Measurements from ENCODE around the gene TMCC1. TPM values are rescaled to one million over a fixed set of nuclear protein-coding genes. Genes with fewer than 3 reads are reported as not detected.
"Not testable (repeated sequence)": the region's sequence is repeated elsewhere in the genome, so short reads cannot be mapped to it uniquely, and the experiment has no call there.

TMCC1 gene
- total RNA-seq, 1 donor from 2014 or later = 18.0 TPM

DNA sequence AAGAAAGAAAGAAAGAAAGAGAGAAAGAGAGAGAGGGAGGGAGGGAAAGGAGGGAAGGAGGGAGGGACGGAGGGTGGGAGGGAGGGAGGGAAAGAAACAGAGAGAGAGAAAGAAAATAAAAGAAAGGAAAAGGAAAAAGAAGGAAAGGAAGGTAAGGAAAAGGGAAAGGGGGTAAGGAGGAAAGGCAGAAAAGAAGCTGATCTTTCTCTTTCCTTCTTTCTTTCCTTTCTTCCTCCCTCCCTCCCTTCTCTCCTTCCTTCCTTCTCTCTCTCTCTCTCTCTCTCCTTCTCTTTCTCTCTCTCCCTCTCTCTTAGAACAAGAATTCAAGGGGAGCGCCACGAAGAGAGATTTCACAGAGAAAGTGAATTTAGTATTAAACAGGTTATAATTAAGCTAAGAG is 25.8 kb upstream of the TMCC1 start:
- Mint-ChIP-seq H3K4me3 (ENCODE audit: low read depth) (no peak overlapping the region), H3K27me3 (ENCODE audit: low read depth) (peaks cover 2% of the 10 kb centered on the region), H3K9me3 (peaks cover 37% of the 10 kb centered on the region), H3K4me1 (ENCODE audit: low read depth) (no peaks in the 10 kb centered on the region), H3K27ac (no peak overlapping the region), H3K36me3 (ENCODE audit: low read depth) (peaks cover 6% of the 10 kb centered on the region)
- DNase-seq (ENCODE audit: low spot score) = no peak
- intact Hi-C loops (cut with micrococcal nuclease) = no loop called here

DNA sequence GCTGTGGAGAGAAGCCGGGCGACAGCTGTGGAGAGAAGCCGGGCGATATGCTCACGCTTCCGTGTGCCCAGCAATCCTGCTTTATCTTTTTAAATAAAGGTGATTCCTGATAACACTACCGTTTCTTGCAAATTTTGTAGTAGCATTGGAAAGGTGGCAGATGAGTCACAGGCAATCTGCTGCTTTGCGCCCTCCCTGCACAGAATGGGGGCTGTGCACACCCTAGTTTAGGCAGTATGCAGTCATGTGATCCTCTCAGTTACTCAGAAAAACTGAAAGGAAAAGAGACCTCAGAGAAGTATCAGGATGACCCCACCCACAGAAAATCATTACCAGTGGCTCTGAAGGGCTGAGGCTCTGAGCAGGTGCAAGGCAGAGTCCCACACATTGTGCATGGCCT is 24.9 kb upstream of the TMCC1 start:
- Mint-ChIP-seq H3K4me3 (ENCODE audit: low read depth) (no peak overlapping the region), H3K36me3 (ENCODE audit: low read depth) (peaks cover 6% of the 10 kb centered on the region), H3K4me1 (ENCODE audit: low read depth) (no peaks in the 10 kb centered on the region), H3K9me3 (peaks cover 37% of the 10 kb centered on the region), H3K27me3 (ENCODE audit: low read depth) (peaks cover 2% of the 10 kb centered on the region), H3K27ac (no peak overlapping the region)
- intact Hi-C loops (cut with micrococcal nuclease) = no loop called here
- no peak for DNase-seq (ENCODE audit: low spot score)

DNA sequence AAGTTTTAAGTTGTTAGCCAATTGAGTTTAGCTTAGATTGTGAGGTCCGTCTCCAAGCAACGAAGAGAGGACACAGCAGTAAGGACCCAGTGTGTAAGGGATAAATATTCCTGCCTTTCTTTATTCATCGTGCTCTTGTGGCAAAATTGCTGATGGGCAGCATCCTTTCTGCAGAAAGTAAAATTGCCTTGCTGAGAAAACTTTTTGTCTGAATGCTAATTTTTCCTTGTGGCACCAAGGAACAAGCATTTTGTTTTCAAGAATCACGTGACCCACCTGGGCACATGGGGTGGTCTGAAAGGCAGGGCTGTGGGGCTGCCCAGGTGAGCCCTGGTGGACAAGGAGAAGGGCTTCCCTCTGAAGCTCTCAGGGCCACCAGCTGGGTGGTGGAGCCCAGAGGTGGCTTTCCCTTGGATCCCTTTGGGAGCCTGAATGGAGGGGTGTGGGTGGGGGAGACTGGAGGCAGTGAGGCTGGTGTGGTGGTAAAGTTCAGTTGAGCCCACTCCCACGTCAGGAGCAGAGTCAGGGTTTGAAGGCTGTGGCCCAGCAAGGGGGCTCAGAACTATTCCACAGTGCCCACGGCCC is 24.0 kb upstream of the TMCC1 start:
- intact Hi-C loops (cut with micrococcal nuclease) = no loop called here

DNA sequence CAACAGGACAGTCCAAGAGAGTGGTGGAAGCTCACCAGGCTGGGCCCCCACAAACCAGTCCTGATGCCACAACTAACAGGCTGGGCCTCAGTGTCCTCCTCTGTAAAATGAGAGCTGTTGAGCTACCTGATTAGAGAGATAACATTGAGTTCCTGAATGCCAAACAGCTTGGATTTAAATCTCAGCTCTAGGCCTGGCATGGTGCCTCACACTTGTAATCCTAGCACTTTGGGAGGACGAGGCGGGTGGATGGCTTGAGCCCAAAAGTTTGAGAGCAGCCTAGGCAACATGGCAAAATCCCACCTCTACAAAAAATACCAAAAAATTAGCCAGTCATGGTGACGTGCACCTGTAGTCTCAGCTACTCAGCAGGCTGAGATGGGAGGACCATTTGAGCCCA is 20.1 kb upstream of the TMCC1 start:
- Mint-ChIP-seq H3K4me3 (ENCODE audit: low read depth) (no peak overlapping the region), H3K36me3 (ENCODE audit: low read depth) (peaks cover 6% of the 10 kb centered on the region), H3K27ac (no peak overlapping the region), H3K27me3 (ENCODE audit: low read depth) (no peaks in the 10 kb centered on the region), H3K9me3 (peaks cover 32% of the 10 kb centered on the region), H3K4me1 (ENCODE audit: low read depth) (no peaks in the 10 kb centered on the region)
- intact Hi-C loops (cut with micrococcal nuclease) = no loop called here
- DNase-seq (ENCODE audit: low spot score) = no peak

More for the DNA sequence above, 24.0 kb upstream of the TMCC1 start:
- DNase-seq (ENCODE audit: low spot score) = no peak
- H3K36me3 Mint-ChIP-seq (ENCODE audit: low read depth) = peaks cover 6% of the 10 kb centered on the region
- H3K9me3 Mint-ChIP-seq = peaks cover 37% of the 10 kb centered on the region
- H3K4me3 Mint-ChIP-seq (ENCODE audit: low read depth) = no peak overlapping the region
- H3K27ac Mint-ChIP-seq = no peak overlapping the region
- peaks cover 2% of the 10 kb centered on the region for H3K27me3 Mint-ChIP-seq (ENCODE audit: low read depth)
- H3K4me1 Mint-ChIP-seq (ENCODE audit: low read depth) = no peaks in the 10 kb centered on the region

DNA sequence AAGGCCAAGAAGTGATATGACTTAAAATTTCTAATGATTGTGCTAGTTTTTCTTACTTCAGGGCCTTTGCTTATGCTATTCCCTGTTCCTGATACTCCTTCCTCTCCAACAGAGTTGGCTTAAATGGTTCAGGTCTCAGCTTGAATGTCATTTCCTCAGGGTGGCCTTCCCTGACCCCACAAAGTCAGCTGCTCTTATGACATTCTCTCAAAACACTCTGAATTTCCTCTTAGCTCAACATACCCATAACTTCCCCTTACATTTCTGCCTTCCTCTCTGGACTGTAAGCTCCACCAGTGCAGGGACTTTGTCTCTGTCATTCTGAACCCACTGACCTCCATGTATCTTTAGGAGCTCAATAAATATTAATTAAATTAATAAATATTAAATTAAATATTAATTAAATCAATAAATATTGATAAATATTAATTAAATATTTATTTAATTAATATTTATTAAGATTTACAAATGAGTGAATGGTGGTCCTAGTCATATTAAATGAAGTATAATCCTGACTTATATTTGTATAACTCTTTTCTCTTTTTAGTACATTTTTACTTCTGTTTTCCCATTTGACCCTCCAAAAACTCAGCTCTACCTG is 17.9 kb upstream of the TMCC1 start:
- Mint-ChIP-seq H3K9me3 (peaks cover 25% of the 10 kb centered on the region), H3K27me3 (ENCODE audit: low read depth) (no peaks in the 10 kb centered on the region), H3K4me3 (ENCODE audit: low read depth) (no peak overlapping the region), H3K27ac (no peak overlapping the region), H3K4me1 (ENCODE audit: low read depth) (no peaks in the 10 kb centered on the region), H3K36me3 (ENCODE audit: low read depth) (peaks cover 7% of the 10 kb centered on the region)
- intact Hi-C loops (cut with micrococcal nuclease) = no loop called here
- DNase-seq (ENCODE audit: low spot score) = no peak

DNA sequence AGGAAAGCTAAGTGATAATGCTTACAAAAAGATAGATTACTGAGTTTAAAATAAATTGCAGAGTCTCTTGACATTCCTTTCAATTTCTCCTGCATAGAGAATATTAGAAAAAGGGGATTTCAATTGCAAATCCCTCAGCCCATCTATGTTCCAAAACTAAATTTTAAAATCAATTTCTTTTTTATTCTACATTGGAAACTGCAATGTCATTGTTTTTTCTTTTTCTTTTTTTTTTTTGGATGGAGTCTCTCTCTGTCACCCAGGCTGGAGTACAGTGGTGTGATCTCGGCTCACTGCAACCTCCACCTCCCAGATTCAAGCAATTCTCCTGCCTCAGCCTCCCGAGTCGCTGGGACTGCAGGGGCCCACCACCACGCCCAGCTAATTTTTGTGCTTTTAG is 15.7 kb upstream of the TMCC1 start:
- DNase-seq (ENCODE audit: low spot score); H3K27ac Mint-ChIP-seq; H3K27me3 Mint-ChIP-seq (ENCODE audit: low read depth); H3K4me3 Mint-ChIP-seq (ENCODE audit: low read depth); intact Hi-C loops (cut with micrococcal nuclease); H3K4me1 Mint-ChIP-seq (ENCODE audit: low read depth): not testable (repeated sequence)
- Mint-ChIP-seq H3K9me3 (peaks cover 24% of the 10 kb centered on the region), H3K36me3 (ENCODE audit: low read depth) (peaks cover 14% of the 10 kb centered on the region)

DNA sequence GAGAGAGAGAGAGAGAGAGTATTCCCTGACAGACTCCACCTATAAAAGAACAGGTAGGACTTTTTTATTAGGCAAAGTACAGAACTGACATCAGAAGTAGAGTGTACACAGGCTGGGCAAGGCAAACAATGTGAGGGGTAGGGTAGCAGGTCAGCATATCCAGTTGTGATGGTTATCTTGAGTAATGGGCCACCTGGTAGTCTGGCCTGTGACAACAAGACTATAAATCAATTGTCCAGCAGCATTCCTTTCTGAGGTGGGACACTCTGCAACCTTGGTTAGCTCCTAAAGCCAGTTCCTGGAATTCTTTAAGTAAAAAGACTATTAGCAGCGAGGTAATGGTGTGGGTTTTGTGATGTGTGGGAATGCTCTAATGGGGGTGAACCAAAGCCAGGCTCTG is 14.9 kb upstream of the TMCC1 start:
- intact Hi-C loops (cut with micrococcal nuclease) = no loop called here
- H3K36me3 Mint-ChIP-seq (ENCODE audit: low read depth) = peaks cover 14% of the 10 kb centered on the region
- no peaks in the 10 kb centered on the region for H3K4me1 Mint-ChIP-seq (ENCODE audit: low read depth)
- peaks cover 32% of the 10 kb centered on the region for H3K9me3 Mint-ChIP-seq
- no peaks in the 10 kb centered on the region for H3K27me3 Mint-ChIP-seq (ENCODE audit: low read depth)
- H3K27ac Mint-ChIP-seq = no peak overlapping the region
- no peak for DNase-seq (ENCODE audit: low spot score)
- H3K4me3 Mint-ChIP-seq (ENCODE audit: low read depth) = no peak overlapping the region

DNA sequence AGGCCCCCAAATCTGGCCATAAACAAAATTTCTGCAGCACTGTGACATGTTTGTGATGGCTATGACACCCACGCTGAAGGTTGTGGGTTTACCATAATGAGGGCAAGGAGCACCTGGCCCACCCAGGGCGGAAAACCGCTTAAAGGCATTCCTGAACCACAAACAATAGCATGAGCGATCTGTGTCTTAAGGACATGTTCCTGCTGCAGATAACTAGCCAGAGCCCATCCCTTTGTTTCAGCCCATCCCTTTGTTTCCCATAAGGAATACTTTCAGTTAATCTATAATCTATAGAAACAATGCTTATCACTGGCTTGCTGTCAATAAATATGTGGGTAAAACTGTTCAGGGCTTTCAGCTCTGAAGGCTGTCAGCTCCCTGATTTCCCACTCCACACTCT is 7.8 kb upstream of the TMCC1 start:
- intact Hi-C loops (cut with micrococcal nuclease); H3K27ac Mint-ChIP-seq; H3K4me1 Mint-ChIP-seq (ENCODE audit: low read depth); DNase-seq (ENCODE audit: low spot score); H3K27me3 Mint-ChIP-seq (ENCODE audit: low read depth); H3K4me3 Mint-ChIP-seq (ENCODE audit: low read depth): not testable (repeated sequence)
- Mint-ChIP-seq H3K36me3 (ENCODE audit: low read depth) (peaks cover 12% of the 10 kb centered on the region), H3K9me3 (peaks cover 38% of the 10 kb centered on the region)

DNA sequence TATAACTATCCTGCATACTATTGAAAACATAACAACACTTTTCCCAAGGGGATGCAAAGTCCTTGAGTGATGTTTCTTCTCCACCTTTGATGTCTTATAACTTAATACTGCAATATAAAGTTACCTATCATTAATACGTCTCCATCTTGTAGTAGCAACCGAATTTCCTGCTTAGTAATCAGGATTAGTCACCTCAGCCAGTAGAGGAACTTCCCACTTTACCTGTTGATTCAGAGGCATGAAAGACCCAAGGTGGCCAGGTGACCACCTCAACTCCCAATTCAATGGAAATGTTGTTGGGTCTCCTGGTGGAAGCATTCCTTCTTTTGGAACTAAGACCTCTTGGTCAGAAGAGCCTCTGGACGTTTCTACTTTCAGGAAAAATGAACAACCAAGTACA is 3.5 kb upstream of the TMCC1 start:
- H3K27me3 Mint-ChIP-seq (ENCODE audit: low read depth) = no peaks in the 10 kb centered on the region
- no peak overlapping the region for H3K27ac Mint-ChIP-seq
- peaks cover 13% of the 10 kb centered on the region for H3K4me1 Mint-ChIP-seq (ENCODE audit: low read depth)
- peaks cover 11% of the 10 kb centered on the region for H3K9me3 Mint-ChIP-seq
- H3K4me3 Mint-ChIP-seq (ENCODE audit: low read depth) = no peak overlapping the region
- no peak for DNase-seq (ENCODE audit: low spot score)
- intact Hi-C loops (cut with micrococcal nuclease) = no loop called here
- H3K36me3 Mint-ChIP-seq (ENCODE audit: low read depth) = peaks cover 11% of the 10 kb centered on the region

DNA sequence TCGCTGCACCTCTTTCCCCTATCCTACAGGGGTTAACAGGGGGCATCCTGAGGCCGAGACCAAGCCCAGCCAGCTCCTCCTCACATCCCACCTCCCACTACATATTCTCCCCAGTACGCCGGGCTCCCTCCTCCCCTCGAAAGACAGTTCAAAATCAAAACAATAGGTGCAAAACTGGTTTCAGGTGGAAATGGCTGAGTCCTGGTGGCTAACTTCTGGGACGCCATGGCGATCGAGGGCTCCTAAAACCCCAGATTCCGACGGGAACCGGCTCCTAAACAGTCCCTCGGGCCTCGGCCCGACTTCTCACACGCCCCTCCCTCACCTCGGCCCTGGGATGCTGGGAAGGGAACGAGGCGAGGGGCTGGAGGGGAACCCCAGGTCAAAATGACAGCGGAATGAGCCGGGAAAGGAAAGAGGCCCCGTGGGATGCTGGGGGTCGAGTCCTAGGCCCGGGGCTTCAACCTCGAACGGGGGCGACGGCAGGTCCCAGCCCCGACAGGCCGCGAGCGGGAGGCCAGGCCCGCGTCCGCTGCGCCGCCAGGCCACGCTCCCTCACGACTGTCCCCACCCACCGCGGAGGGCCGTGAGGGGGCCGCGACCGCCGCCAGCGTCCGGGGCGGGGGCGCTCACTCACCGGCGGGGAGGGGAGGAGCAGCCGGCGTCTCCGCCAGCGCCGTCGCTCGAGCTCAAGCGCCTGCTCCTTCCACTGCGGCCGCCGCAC is 492 bp downstream of the TMCC1 start:
- Mint-ChIP-seq H3K4me3 (ENCODE audit: low read depth) (peak overlapping the region; percentile 87), H3K36me3 (ENCODE audit: low read depth) (peaks cover 12% of the 10 kb centered on the region), H3K27me3 (ENCODE audit: low read depth) (no peaks in the 10 kb centered on the region), H3K9me3 (no peaks in the 10 kb centered on the region), H3K4me1 (ENCODE audit: low read depth) (peaks cover 40% of the 10 kb centered on the region), H3K27ac (peak overlapping the region; percentile 82)
- DNase-seq (ENCODE audit: low spot score) = peak; percentile 19
- intact Hi-C loops (cut with micrococcal nuclease) = loop anchor here (1.0 to 5.0 kb wide), 4 partner anchors 219 to 453 kb away; partner anchors contain the start of genes IFT122 and PLXND1

DNA sequence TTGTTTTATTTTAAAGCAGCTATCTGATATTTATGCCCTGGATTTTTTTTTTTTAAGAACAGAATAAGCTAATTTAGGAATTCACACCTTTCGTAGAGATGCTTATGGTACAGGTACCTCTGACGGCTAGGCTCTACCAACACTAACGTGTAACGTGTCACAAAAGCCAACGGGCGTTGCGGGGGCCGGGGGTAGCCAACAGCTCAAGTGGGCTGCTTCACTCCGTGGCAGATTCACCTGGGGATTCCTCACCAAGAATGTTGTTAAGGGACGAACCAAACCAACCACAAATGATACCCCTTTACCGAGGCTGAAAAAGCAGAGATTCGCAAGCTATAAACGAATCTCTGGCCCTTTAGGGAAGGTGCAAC is 1.0 kb downstream of the TMCC1 start:
- H3K4me1 Mint-ChIP-seq (ENCODE audit: low read depth) = peaks cover 44% of the 10 kb centered on the region

DNA sequence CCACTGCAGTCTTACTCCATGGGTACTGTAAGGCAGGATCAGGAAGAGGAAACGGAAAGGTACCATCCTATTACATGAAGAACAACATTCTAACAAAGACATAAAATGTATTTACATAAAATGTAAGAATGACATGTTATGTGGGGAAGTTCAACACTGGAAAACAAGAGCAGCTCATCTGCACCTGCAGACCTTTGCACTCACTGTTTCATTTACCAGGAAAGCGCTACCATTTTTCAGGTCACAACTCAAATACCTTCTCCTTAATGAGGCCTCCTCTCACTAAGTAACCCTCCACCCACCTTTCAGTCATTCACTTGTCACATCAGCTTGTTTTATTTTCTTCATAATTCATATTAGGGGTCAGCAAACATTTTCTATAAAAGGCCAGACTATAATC is 2.6 kb downstream of the TMCC1 start:
- no peak overlapping the region for H3K4me3 Mint-ChIP-seq (ENCODE audit: low read depth)
- H3K4me1 Mint-ChIP-seq (ENCODE audit: low read depth) = peaks cover 44% of the 10 kb centered on the region
- H3K36me3 Mint-ChIP-seq (ENCODE audit: low read depth) = peaks cover 10% of the 10 kb centered on the region
- no peaks in the 10 kb centered on the region for H3K27me3 Mint-ChIP-seq (ENCODE audit: low read depth)
- intact Hi-C loops (cut with micrococcal nuclease) = loop anchor here (5.0 kb wide), 3 partner anchors 221 to 284 kb away; partner anchors contain the start of gene PLXND1
- no peak for DNase-seq (ENCODE audit: low spot score)
- no peaks in the 10 kb centered on the region for H3K9me3 Mint-ChIP-seq
- H3K27ac Mint-ChIP-seq = peak overlapping the region; percentile 21

More for the DNA sequence above, 1.0 kb downstream of the TMCC1 start:
- peaks cover 12% of the 10 kb centered on the region for H3K36me3 Mint-ChIP-seq (ENCODE audit: low read depth)
- intact Hi-C loops (cut with micrococcal nuclease) = loop anchor here (5.0 kb wide), 3 partner anchors 220 to 285 kb away; partner anchors contain the start of gene PLXND1
- H3K27me3 Mint-ChIP-seq (ENCODE audit: low read depth) = no peaks in the 10 kb centered on the region
- peak overlapping the region; percentile 82 for H3K27ac Mint-ChIP-seq
- no peaks in the 10 kb centered on the region for H3K9me3 Mint-ChIP-seq
- DNase-seq (ENCODE audit: low spot score) = no peak
- peak overlapping the region; percentile 87 for H3K4me3 Mint-ChIP-seq (ENCODE audit: low read depth)

DNA sequence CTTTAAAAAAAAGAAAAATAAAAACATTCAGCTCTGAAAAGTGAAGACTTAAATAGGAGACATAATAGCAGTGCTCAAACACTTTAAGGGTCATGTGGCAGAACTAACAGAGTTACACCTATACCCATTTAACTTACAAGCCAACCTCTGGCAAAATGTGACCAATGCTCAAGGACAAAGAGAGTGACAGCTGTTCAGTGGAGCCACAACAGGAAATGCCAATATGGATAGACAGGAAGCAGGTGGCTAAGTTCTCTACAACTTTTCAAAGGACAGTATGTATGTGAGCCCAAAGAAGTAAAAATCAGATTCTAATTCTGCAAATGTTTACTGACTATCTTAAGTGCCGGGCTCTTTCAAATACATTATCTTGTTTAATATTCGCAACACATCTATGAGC is 3.4 kb downstream of the TMCC1 start:
- Mint-ChIP-seq H3K4me1 (ENCODE audit: low read depth) (peaks cover 44% of the 10 kb centered on the region), H3K4me3 (ENCODE audit: low read depth) (no peak overlapping the region), H3K27ac (no peak overlapping the region), H3K27me3 (ENCODE audit: low read depth) (no peaks in the 10 kb centered on the region), H3K36me3 (ENCODE audit: low read depth) (peaks cover 10% of the 10 kb centered on the region), H3K9me3 (no peaks in the 10 kb centered on the region)
- intact Hi-C loops (cut with micrococcal nuclease) = loop anchor here (5.0 kb wide), 3 partner anchors 222 to 283 kb away; partner anchors contain the start of gene PLXND1
- DNase-seq (ENCODE audit: low spot score) = no peak
